Measurements from ENCODE around the gene DHPS.

GRCh38 chr19:12703046-12703445 is 21.4 kb upstream of the DHPS start:
- TF ChIP-seq CTCF (IDR thresholded peaks at IDR 0.05; ENCODE audit: low read depth, low read length, poor library complexity, severe bottlenecking), result no peak
- no peak for TF ChIP-seq EZH2phosphoT487 (IDR thresholded peaks at IDR 0.05; ENCODE audit: borderline replicate concordance, low read length)

Measured in DOHH2 (cell line).